IMR-90 (cell line): Measurements from ENCODE around the gene DEFB124. TPM values are rescaled to one million over a fixed set of nuclear protein-coding genes. Genes with fewer than 3 reads are reported as not detected.

Source experiments
- ATAC-seq: fragments of 200-7000 bp; cut with Tn5 transposase; 2 replicates; pipeline ENCODE4 v1.9.1; 2020; ENCODE audit warnings: low read depth, mild to moderate bottlenecking, moderate library complexity
- BruUV-seq: library from RNA; stranded (reverse); fragments of 400-500 nt; replicated peaks from 2 replicates; lab custom pipeline; 2021; lab: Mats Ljungman, UMichigan
- CTCF ChIA-PET: fragments of 300-600 bp; formaldehyde crosslinking; extraction: SDS; loops from one replicate; lab custom pipeline; 2021; ENCODE audit warnings: antibody characterized with exemption; lab: Yijun Ruan, JAX
- POLR2A ChIA-PET: fragments of 300-600 bp; sonication (Branson Sonifier 250); formaldehyde crosslinking; loops from one replicate; lab custom pipeline; 2022; ENCODE audit warnings: antibody characterized with exemption; ENCODE audit not compliant: unreplicated experiment; lab: Charles Lee
- DNase-seq: peaks from one replicate; pipeline ENCODE4 v3.0.0; 2013
- H2AFZ ChIP-seq: replicated peaks from 2 replicates; pipeline ENCODE3; 2013; ENCODE audit warnings: low read length, mild to moderate bottlenecking; ENCODE audit not compliant: poor library complexity
- H2AK5ac ChIP-seq: 2 replicates; pipeline ENCODE4 v1.6.1; 2013; ENCODE audit warnings: low read depth, low read length, inconsistent platforms
- H2AK9ac ChIP-seq: replicated peaks from 2 replicates; pipeline ENCODE3; 2013; ENCODE audit warnings: mild to moderate bottlenecking, low read depth, low read length, moderate library complexity; ENCODE audit not compliant: poor library complexity
- H2BK120ac ChIP-seq: 2 replicates; pipeline ENCODE4 v1.6.1; 2013; ENCODE audit warnings: low read depth, low read length, inconsistent platforms
- H2BK15ac ChIP-seq: 3 replicates; pipeline ENCODE4 v1.6.1; 2013; ENCODE audit warnings: low read depth, low read length, inconsistent platforms
- H2BK20ac ChIP-seq: 2 replicates; pipeline ENCODE4 v1.6.1; 2013; ENCODE audit warnings: low read depth, mild to moderate bottlenecking, inconsistent platforms, low read length, moderate library complexity
- H2BK5ac ChIP-seq: 2 replicates; pipeline ENCODE4 v1.6.1; 2013; ENCODE audit warnings: mild to moderate bottlenecking, low read depth, low read length, inconsistent platforms; ENCODE audit not compliant: poor library complexity, severe bottlenecking
- H3K14ac ChIP-seq: replicated peaks from 2 replicates; pipeline ENCODE4 v1.6.1; 2013; ENCODE audit warnings: low read depth, low read length, inconsistent platforms
- H3K18ac ChIP-seq: 2 replicates; pipeline ENCODE4 v1.6.1; 2013; ENCODE audit warnings: low read depth, low read length, control low read depth
- H3K23ac ChIP-seq: 2 replicates; pipeline ENCODE4 v1.6.1; 2013; ENCODE audit warnings: low read depth, low read length, inconsistent platforms
- H3K27ac ChIP-seq: 2 replicates; pipeline ENCODE4 v1.5.1; 2013; ENCODE audit warnings: mild to moderate bottlenecking, control low read depth, low read length; ENCODE audit not compliant: insufficient read depth
- H3K27me3 ChIP-seq: 2 replicates; pipeline ENCODE4 v1.6.1; 2013; ENCODE audit warnings: low read length; ENCODE audit not compliant: control insufficient read depth, insufficient read depth
- H3K36me3 ChIP-seq: 2 replicates; pipeline ENCODE4 v1.6.1; 2013; ENCODE audit warnings: low read length, mixed read lengths; ENCODE audit not compliant: control insufficient read depth, insufficient read depth
- H3K4ac ChIP-seq: 2 replicates; pipeline ENCODE4 v1.6.1; 2013; ENCODE audit warnings: low read depth, low read length, inconsistent platforms
- H3K4me1 ChIP-seq: 2 replicates; pipeline ENCODE4 v1.6.1; 2013; ENCODE audit warnings: low read length, mixed read lengths; ENCODE audit not compliant: control insufficient read depth, insufficient read depth
- H3K4me2 ChIP-seq: 2 replicates; pipeline ENCODE4 v1.6.1; 2013; ENCODE audit warnings: low read depth, mild to moderate bottlenecking, control low read depth, low read length, moderate library complexity
- H3K4me3 ChIP-seq: 2 replicates; pipeline ENCODE4 v1.5.1; 2013; ENCODE audit warnings: low read depth, mild to moderate bottlenecking, control low read depth, low read length, moderate library complexity; ENCODE audit not compliant: insufficient read depth
- H3K56ac ChIP-seq: 2 replicates; pipeline ENCODE4 v1.6.1; 2013; ENCODE audit warnings: low read length, inconsistent platforms; ENCODE audit not compliant: insufficient read depth; ENCODE audit errors: extremely low read depth
- H3K79me1 ChIP-seq, 2 experiments: 2 replicates each; pipeline ENCODE4 v1.6.1; 2013; ENCODE audit warnings: low read length in 2 of 2, inconsistent platforms in 1 of 2, low read depth in 1 of 2
- H3K9ac ChIP-seq: 2 replicates; pipeline ENCODE4 v1.6.1; 2013; ENCODE audit warnings: low read depth, low read length, control low read depth
- H3K9me1 ChIP-seq: 2 replicates; pipeline ENCODE4 v1.6.1; 2013; ENCODE audit warnings: low read length, inconsistent platforms; ENCODE audit not compliant: insufficient read depth
- H3K9me3 ChIP-seq: 2 replicates; pipeline ENCODE4 v1.6.1; 2013; ENCODE audit warnings: low read length; ENCODE audit not compliant: control insufficient read depth, insufficient read depth
- H4K20me1 ChIP-seq: 2 replicates; pipeline ENCODE4 v1.6.1; 2013; ENCODE audit warnings: low read length, inconsistent platforms; ENCODE audit not compliant: insufficient read depth
- H4K5ac ChIP-seq: 2 replicates; pipeline ENCODE4 v1.6.1; 2013; ENCODE audit warnings: mild to moderate bottlenecking, low read depth, low read length, control low read depth
- H4K8ac ChIP-seq, 2 experiments: 2 replicates each; pipeline ENCODE4 v1.6.1; 2013; ENCODE audit warnings: low read depth in 2 of 2, low read length in 2 of 2, control low read depth in 1 of 2, inconsistent platforms in 1 of 2
- H4K91ac ChIP-seq: 2 replicates; pipeline ENCODE4 v1.6.1; 2013; ENCODE audit warnings: low read depth, low read length, inconsistent platforms; ENCODE audit not compliant: insufficient read depth
- BHLHE40 ChIP-seq: fragments of 150-350 bp; IDR thresholded peaks from 2 replicates; pipeline ENCODE4 v1.6.1; 2016; ENCODE audit warnings: mild to moderate bottlenecking, low read depth, low read length
- CHD1 ChIP-seq: IDR thresholded peaks from 2 replicates; pipeline ENCODE4 v1.6.1; 2012; ENCODE audit warnings: low read depth, low read length, improper control_type of control experiment
- CTCF ChIP-seq: conservative IDR thresholded peaks from 2 replicates; pipeline ENCODE4 v1.5.1; 2012; ENCODE audit warnings: mild to moderate bottlenecking, low read depth, low read length, improper control_type of control experiment
- FOS ChIP-seq: fragments of 150-350 bp; IDR thresholded peaks from 2 replicates; pipeline ENCODE4 v1.6.1; 2016; ENCODE audit warnings: low read depth, low read length
- MAZ ChIP-seq: IDR thresholded peaks from 2 replicates; pipeline ENCODE4 v1.6.1; 2012; ENCODE audit warnings: low read depth, mild to moderate bottlenecking, low read length, improper control_type of control experiment, moderate library complexity, borderline replicate concordance
- MXI1 ChIP-seq: IDR thresholded peaks from 2 replicates; pipeline ENCODE4 v1.6.1; 2012; ENCODE audit warnings: low read depth, mild to moderate bottlenecking, low read length, moderate library complexity, borderline replicate concordance
- POLR2A ChIP-seq: IDR thresholded peaks from 2 replicates; pipeline ENCODE4 v1.6.1; 2012; ENCODE audit warnings: mild to moderate bottlenecking, low read depth, low read length
- RCOR1 ChIP-seq: IDR thresholded peaks from 2 replicates; pipeline ENCODE4 v1.6.1; 2012; ENCODE audit warnings: mild to moderate bottlenecking, low read length, improper control_type of control experiment; ENCODE audit not compliant: insufficient replicate concordance
- RFX5 ChIP-seq: IDR thresholded peaks from 2 replicates; pipeline ENCODE4 v1.8.0; 2012; ENCODE audit warnings: low read depth, mild to moderate bottlenecking, low read length, moderate library complexity
- SMC3 ChIP-seq: fragments of 150-350 bp; IDR thresholded peaks from 2 replicates; pipeline ENCODE4 v1.6.1; 2016; ENCODE audit warnings: low read depth, mild to moderate bottlenecking, antibody characterized with exemption, low read length, moderate library complexity
- WGBS, 2 experiments: methylation state at CpG; one replicate each; pipeline versions ENCODE4 v1.1.5 to v1.1.7; 2013; ENCODE audit warnings: missing lambda C conversion rate in 2 of 2; ENCODE audit not compliant: insufficient read length in 1 of 2; ENCODE audit errors: extremely low coverage in 2 of 2; 5-methylcytosine and 5-hydroxymethylcytosine counted together
- dilution Hi-C: fragments of 300-500 bp; cut with HindIII; formaldehyde crosslinking; loops from one replicate; pipeline ENCODE4 v1.14.3; 2018; ENCODE audit warnings: low sequenced_read_pairs; ENCODE audit not compliant: unreplicated experiment
- in situ Hi-C: fragments of 300-500 bp; cut with MboI; formaldehyde crosslinking; loops from 3 replicates; pipeline ENCODE4 v1.14.3; 2019; ENCODE audit warnings: low sequenced_read_pairs, inconsistent platforms, mixed read lengths
- intact Hi-C: fragments of 100-400 bp; cut with micrococcal nuclease; formaldehyde crosslinking; loops from 2 replicates; pipeline ENCODE4 v1.10.0; 2022
- polyA plus RNA-seq, 3 experiments: library from polyadenylated mRNA; depleted of rRNA; stranded (reverse); fragments of >200 nt; gene quantifications; 2 replicates each; pipeline ENCODE4 v1.2.3, GENCODE V29; 2012; ENCODE audit warnings: low replicate concordance in 1 of 3
- total RNA-seq: library from RNA; depleted of rRNA; stranded (reverse); fragments of >200 nt; gene quantifications from 2 replicates; pipeline ENCODE4 v1.2.3, GENCODE V29; 2012

DEFB124 gene
- total and polyA plus RNA-seq, 2 of the 4 experiments (the other 2 are of a cell fraction): not detected

- TF ChIP-seq SMC3 (no peak), POLR2A (no peak)
Measured at GRCh38 chr20:31515072-31515774, 40.3 kb upstream of the DEFB124 start (continued).

- Histone ChIP-seq H4K20me1 (peaks cover 38% of the 10 kb centered on the region), H3K14ac (peak within 1 kb of the TSS; percentile 96), H3K27me3 (no peaks in the 10 kb centered on the region), H2BK120ac (peak within 1 kb of the TSS; percentile 66), H2BK20ac (no peak within 1 kb of the TSS), H3K9ac (peak within 1 kb of the TSS; percentile 90), H4K5ac (peak within 1 kb of the TSS; percentile 46), H3K23ac (peak within 1 kb of the TSS; percentile 94), H2AK9ac (peak within 1 kb of the TSS; percentile 98), H3K27ac (peak within 1 kb of the TSS; percentile 92), H3K18ac (0 out of 2 replicates have a peak within 1 kb of the TSS, but pooled peaks have one; percentile 15), H3K56ac (peak within 1 kb of the TSS; percentile 79), H3K4ac (peak within 1 kb of the TSS; percentile 93), H3K4me3 (peak within 1 kb of the TSS; percentile 84), H3K9me1 (peaks cover 28% of the 10 kb centered on the region), H3K79me1 (peaks cover 13 to 44% of the 10 kb centered on the region in 2 experiments), H2BK15ac (no peak within 1 kb of the TSS), H4K91ac (peak within 1 kb of the TSS; percentile 86), H2AK5ac (peak within 1 kb of the TSS; percentile 83), H2BK5ac (peak within 1 kb of the TSS; percentile 84), H3K36me3 (peaks cover 8% of the 10 kb centered on the region), H4K8ac (peak within 1 kb of the TSS; percentile 34 to 89; a peak in 3 of 4 replicates), H3K4me2 (peak within 1 kb of the TSS; percentile 97), H3K9me3 (no peaks in the 10 kb centered on the region), H3K4me1 (peaks cover 19% of the 10 kb centered on the region), H2AFZ (peak within 1 kb of the TSS; percentile 100)
- intact Hi-C loops: loop anchor here (1.0 kb wide), 1 partner anchor 99 kb away; no protein-coding TSS in a partner anchor
- ChIA-PET POLR2A (no interaction called here), CTCF (interaction anchor here (0.6 kb wide), 2 partner anchors 33 to 56 kb away, joined by 3 to 5 read pairs; a partner anchor contains a TSS)
- ATAC-seq: peak; percentile 81
- peak; percentile 94 for DNase-seq
- in situ Hi-C loops: no loop called here
- BruUV-seq: no TSS peak
- dilution Hi-C loops: no loop called here
- 1% methylated on average over 34 of the region's 86 CpGs; no CpG with 5 or more reads in 1 of the 2 experiments for WGBS, 2 experiments
- TF ChIP-seq RFX5 (0 out of 2 replicates have a peak, but pooled peaks have one; percentile 6), MAZ (peak; percentile 87; the same call in 1 of the 2 replicates), BHLHE40 (peak; percentile 72), RCOR1 (no peak), SMC3 (peak; percentile 35), POLR2A (peak; percentile 90), CHD1 (no peak), FOS (no peak), CTCF (peak; percentile 99), MXI1 (peak; percentile 94)
Measured at GRCh38 chr20:31514154-31515071, 39.5 kb upstream of the DEFB124 start, which contains the start of gene HM13. TSS of gene HM13 (plus strand) at chr20:31514442. CDS start at chr20:31514552, 110 bp downstream.
